ENCODE results near the gene ANK3.

The ANK3 gene

DNA sequence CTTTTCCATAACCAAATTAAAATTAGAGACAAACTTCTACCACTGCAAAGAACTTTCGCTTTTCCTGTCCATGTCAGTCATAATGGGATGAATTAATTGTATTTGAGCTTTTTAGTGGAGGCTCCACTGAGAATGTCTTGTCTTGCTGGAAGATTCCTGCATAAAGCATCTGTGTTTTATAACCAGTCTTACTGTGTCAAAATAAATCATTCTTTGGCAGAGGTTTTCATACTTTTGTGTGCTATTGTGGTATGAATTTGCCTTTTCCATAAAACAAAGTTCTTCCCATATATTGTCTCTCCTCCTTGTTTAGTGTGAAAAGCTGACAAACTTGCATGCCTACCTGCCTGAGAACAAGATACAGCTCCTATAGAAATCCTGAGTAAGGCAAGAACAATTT is 358.5 kb downstream of the ANK3 start:
- DNase-seq (ENCODE audit: low read depth): peak; percentile 52

- DNase-seq (ENCODE audit: low read depth): no peak
Observed at GRCh38 chr10:60029475-60029874, 360.2 kb downstream of the ANK3 start.

DNA sequence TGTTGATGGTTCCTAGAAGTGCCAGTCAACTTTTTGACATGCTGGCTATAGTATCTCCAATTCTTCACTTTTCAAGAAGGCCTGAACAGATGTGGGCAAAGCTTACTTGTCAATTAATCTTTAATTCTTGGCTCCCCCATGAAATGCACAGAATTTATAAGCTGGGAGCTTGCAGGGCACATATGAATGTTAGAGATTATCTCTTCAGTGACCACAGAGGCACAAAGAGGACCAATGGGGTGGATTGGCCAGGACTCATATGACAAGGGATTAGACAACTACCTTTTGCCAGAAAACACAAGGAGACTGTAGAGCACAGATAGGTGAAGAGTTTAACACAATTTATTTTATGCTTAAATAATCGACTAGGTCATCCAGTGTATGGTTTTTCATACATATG is 361.6 kb downstream of the ANK3 start:
- no peak for DNase-seq (ENCODE audit: low read depth)

DNA sequence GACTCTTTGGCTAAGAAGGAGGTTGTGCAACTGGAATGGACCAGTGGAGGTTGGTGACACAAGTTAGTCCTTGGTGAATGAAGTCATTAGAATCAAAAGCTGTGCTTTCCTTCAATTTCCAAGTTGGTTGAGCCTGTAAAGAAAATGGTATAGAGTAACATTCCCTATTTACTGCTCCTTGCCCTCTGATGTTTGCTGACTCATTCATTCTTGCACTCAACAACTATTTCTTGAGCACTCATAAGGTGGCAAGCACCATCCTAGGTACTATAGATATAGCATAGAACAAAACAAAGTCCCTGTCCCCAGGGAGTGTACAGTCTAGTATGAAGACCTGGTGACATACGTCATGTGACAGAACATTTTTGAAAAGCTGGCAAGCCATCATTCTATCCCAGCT is 364.4 kb downstream of the ANK3 start:
- no peak for DNase-seq (ENCODE audit: low read depth)

- no peak for DNase-seq (ENCODE audit: low read depth)
Observed at GRCh38 chr10:60024506-60024905, 365.2 kb downstream of the ANK3 start.

DNA sequence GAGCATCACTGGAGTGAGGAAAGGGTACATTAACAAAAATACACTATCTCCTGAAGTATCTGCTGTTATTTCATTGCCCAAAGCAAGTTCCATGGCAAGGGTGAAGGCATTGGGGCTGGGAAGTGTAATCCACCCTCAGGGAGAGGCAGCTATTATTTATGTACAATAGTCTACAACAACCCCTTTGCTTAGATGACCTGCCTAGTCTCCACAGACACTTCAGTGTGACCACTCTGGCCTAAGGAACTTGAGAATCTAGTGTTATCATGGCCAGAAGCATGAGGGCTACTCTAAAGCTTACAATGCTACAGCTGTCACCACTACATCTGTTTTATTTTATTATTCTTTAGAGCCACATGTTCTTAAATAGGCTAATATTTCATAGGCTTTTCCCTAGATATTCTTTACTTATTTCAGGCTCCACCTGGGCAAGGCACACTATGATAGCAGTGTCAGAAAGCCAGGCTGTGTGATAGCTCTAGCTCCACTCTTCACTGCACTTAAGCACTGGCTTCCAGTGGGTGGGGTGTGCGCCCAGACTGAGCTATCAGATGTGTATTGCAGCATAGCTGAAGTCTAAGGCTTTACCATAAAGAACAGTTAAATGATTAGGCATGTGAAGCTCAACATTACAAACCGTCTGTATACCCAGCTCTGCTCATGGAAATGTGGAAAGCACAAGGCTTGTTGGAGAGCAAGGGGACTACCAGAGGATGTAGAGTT is 366.4 kb downstream of the ANK3 start:
- no peak for DNase-seq (ENCODE audit: low read depth)

- DNase-seq (ENCODE audit: low read depth): no peak
Observed at GRCh38 chr10:60021361-60021760, 368.3 kb downstream of the ANK3 start.

- no peak for DNase-seq (ENCODE audit: low read depth)
Observed at GRCh38 chr10:60016794-60017193, 372.9 kb downstream of the ANK3 start.

DNA sequence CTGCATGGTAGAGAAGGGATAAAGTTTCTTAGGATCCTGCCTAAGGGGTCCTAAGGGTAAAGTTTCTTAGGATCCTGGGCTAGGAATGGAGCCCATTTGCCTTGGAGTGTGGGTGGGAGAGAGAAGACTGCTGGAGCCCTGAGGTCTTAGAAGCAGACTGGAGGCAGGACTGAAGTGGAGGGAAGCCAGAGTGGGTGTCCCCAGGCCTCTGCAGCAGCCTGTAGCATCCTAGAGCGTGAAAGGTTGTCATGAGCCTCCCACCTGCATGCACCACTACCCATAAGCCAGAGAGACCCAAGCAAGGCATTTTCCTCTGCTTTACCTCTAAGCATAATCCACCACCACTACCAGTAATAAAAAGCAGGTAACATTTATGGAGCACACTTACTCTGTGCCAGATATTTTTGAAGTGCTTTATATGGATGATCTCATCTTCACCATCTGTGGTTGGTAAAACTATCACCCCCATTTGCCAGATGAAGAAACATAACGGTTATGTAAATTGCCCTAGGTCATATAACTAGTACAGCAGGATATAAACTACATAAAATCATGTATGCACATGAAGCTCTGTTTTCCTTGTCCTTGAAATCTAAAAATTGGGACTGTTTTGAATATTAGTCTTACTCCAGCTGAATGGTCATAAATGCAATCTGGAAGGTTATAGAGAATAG is 379.8 kb downstream of the ANK3 start:
- DNase-seq (ENCODE audit: low read depth): no peak

GRCh38 chr10:60009276-60009675 is 380.4 kb downstream of the ANK3 start:
- DNase-seq (ENCODE audit: low read depth): peak; percentile 56

DNA sequence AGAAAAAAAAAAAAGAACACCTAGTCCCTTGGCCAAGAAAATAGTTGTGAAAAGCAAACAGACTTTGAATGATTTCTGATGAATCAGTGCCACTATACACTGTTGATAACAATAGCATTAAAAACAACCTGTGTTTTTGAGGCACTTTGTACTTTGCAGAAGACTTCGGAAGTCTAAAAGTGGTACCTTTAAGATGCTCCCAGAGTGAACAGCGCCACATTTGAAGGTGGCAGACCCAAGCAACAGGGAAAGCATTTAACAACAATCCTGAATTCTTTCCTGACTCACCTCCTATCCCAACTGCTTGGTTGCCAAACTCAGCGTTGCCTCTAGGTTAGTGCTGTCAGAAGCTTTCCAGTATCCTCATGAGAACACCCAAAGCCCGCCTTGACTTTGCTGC is 380.9 kb downstream of the ANK3 start:
- peak; percentile 52 for DNase-seq (ENCODE audit: low read depth)

DNA sequence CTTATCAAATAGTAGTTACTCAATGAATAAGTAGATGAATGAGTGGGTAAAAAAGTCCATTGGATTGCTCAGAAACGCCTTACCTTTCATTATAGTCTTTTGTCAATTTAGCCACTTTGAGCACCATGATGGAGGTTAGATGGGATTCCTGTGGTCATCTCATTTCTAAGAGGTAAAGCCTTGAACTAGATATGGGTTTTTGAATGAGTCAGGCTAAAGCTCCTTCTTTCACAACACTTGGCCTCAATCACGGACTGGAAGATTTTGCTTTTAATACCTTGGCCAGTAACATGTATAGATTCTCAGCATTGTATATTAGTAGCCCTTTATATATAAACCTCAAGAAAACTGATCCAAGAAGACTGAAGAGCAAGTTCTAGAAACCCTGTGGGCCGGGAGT is 383.6 kb downstream of the ANK3 start:
- peak; percentile 93 for DNase-seq (ENCODE audit: low read depth)

DNA sequence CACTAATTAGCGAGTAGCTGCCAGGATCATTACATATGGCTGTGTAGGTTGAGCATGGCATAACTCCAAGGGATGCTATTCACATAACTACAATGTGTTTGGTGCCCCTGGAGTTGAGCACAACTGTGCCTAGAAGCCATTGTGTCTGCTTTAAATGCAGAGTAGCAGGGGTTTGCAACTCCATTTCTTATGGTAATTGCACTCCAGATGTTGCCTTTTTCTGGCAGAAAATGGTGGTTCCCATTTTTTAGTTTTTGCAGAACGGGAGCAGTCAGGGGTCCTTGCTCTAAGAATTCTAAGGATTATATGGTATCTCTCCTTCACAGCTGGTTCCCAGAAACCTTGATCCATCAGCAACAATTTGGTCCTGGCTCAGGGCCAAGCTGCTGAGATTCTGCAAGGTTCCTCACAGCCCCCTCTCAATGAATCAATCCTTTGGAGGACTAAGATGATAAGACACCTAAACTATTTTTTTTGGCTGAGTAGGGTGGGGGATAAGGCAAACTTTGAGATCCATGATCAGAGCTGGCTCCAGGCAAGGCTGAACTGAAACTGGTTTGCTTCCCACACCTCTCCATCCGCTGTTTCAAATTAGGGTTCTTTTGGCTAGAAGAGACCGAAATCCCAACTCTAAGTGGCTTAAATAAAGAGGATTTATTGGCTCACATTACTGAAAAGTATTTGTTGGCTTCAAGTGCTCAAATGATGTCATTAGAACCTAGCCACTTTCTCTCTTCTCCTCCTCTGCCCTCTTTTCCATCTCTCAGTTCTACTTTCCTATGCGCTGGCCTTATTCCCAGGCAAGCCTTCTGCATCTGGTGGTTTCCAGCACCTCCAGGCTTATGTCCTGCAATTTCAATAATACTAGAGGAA is 385.8 kb downstream of the ANK3 start:
- no peak for DNase-seq (ENCODE audit: low read depth)

DNA sequence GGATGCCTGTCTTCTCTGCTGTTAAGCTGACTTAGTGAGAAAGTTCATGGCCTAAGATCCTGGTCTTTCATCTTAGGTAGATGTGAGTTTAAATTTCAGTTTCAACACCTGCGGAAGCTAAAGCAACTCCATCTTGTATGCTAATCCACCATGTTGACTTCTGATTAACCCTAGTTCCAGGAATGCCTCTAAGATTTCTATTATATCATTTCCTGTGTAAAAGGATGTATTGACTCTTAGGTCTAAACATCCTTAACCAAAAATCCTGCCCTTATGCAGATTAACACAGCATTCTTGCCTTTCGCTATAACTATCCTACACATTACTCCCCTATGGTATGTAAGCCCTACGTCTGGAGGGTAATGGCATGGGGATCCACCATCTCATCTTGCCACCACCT is 388.9 kb downstream of the ANK3 start:
- no peak for DNase-seq (ENCODE audit: low read depth)

GRCh38 chr10:59997827-59998525 is 391.7 kb downstream of the ANK3 start:
- DNase-seq (ENCODE audit: low read depth): no peak

GRCh38 chr10:59995862-59996261 is 393.8 kb downstream of the ANK3 start:
- DNase-seq (ENCODE audit: low read depth): no peak

- DNase-seq (ENCODE audit: low read depth): no peak
Observed at GRCh38 chr10:59993931-59994330, 395.7 kb downstream of the ANK3 start.

GRCh38 chr10:59991661-59992060 is 398.0 kb downstream of the ANK3 start:
- DNase-seq (ENCODE audit: low read depth): peak; percentile 89

DNA sequence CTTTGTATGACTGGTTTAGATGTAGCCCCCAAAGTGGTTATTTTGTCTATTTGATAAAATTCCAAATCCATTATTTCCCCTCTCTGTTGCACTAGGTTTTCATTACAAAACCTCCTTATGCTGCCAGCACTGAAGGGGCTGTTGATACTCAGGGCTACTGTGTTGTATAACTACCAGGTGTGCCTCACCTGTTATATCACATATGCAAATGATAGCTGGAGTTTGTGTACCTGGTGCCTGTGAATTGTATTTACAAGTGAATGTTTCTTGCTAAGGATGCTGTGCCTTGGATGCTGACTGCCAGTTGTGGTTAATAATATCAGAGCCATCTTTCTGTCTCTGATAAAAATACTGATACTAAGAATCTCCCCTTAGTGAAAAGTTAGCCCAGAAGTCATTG is 398.6 kb downstream of the ANK3 start:
- no peak for DNase-seq (ENCODE audit: low read depth)

DNA sequence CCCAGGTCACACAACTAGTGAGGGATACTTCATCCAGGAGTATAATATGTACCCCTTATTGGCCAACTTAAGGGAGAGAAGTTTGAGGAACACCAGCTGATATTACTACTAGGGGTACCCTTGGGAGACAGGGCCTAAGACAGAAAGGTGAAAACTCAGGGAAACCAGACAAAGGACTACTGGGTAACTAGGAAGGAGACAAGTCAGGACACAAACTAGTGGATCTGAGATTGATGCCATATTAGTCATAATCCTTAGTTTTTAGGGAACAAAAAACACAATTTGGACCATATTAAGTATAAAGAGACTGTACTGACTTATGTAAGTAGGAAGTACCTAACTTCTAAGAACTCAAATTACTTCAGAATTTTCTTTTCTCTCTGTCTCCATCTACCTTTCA is 404.0 kb downstream of the ANK3 start:
- DNase-seq (ENCODE audit: low read depth): no peak

- no peak for DNase-seq (ENCODE audit: low read depth)
Observed at GRCh38 chr10:59984415-59984814, 405.3 kb downstream of the ANK3 start.

- DNase-seq (ENCODE audit: low read depth): no peak
Observed at GRCh38 chr10:59980356-59980755, 409.3 kb downstream of the ANK3 start.

Data from amniotic epithelial cell (primary cell).